Adrenal gland (tissue), 5 donors: ENCODE results near the gene GEMIN4.

Experiments used
- POLR2A ChIP-seq, 2 donors: fragments of 450-650 bp; IDR thresholded peaks; one replicate each; pipeline ENCODE4 v1.6.1; 2017; ENCODE audit warnings: antibody characterized with exemption in 2 of 2, mild to moderate bottlenecking in 2 of 2, moderate library complexity in 1 of 2
- TF ChIP-seq, protein P1 (sequence below), 6 experiments: fragments of 450-650 bp in 4 of 6; fragments of 200-600 bp in 2 of 6; sonication (generic) in 1 of 6; IDR thresholded peaks; 1 replicate in 5 of 6; 2 replicates in 1 of 6; pipeline versions ENCODE4 v1.5.1 to v1.8.0; 2016 to 2021; ENCODE audit warnings: antibody characterized with exemption in 6 of 6, mild to moderate bottlenecking in 2 of 6, moderate library complexity in 1 of 6
- donor health status: DM: no; HTN: no; CAD: no.

DNA sequence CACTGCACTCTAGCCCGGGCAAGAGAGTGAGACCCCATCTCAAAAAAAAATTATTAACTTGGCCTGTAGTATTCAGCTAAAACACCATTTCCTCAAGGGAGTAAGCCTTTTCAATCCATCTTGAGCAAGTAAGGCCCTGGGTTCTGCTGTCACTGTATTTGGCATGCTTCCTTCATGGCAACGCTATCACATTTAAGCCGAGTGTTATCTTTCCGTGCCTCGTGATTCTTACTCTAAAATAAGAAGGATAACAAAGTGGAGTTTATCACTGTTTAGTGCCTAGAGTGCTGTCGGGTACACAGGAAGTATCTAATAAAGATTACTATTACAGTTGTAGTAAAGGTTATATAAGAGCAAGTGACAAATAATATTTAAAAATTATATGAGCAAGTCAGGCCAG, 46.2 kb downstream of the GEMIN4 start:
- no peak for TF ChIP-seq POLR2A (IDR thresholded peaks at IDR 0.05)
- TF ChIP-seq, protein P1, sequence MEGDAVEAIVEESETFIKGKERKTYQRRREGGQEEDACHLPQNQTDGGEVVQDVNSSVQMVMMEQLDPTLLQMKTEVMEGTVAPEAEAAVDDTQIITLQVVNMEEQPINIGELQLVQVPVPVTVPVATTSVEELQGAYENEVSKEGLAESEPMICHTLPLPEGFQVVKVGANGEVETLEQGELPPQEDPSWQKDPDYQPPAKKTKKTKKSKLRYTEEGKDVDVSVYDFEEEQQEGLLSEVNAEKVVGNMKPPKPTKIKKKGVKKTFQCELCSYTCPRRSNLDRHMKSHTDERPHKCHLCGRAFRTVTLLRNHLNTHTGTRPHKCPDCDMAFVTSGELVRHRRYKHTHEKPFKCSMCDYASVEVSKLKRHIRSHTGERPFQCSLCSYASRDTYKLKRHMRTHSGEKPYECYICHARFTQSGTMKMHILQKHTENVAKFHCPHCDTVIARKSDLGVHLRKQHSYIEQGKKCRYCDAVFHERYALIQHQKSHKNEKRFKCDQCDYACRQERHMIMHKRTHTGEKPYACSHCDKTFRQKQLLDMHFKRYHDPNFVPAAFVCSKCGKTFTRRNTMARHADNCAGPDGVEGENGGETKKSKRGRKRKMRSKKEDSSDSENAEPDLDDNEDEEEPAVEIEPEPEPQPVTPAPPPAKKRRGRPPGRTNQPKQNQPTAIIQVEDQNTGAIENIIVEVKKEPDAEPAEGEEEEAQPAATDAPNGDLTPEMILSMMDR (IDR thresholded peaks at IDR 0.05) = no peak
